Epithelial cell of esophagus (primary cell): ENCODE results near the gene TMEM145.
A peak's percentile ranks its signal among the peaks of the same experiment; 100 is the strongest.

Experiments used
- DNase-seq: peaks from one replicate; pipeline ENCODE4 v3.0.0; 2010; ENCODE audit warnings: low read depth
- H3K4me3 ChIP-seq: 2 replicates; pipeline ENCODE4 v1.5.1; 2011; ENCODE audit warnings: mild to moderate bottlenecking, low read length, control low read depth
- TF ChIP-seq, protein P1 (sequence below): IDR thresholded peaks from 2 replicates; pipeline ENCODE4 v1.5.1; 2011; ENCODE audit warnings: low read depth, mild to moderate bottlenecking, low read length, control low read depth, inconsistent platforms; ENCODE audit not compliant: insufficient read depth; ENCODE audit errors: missing control alignments

The TMEM145 gene

DNA sequence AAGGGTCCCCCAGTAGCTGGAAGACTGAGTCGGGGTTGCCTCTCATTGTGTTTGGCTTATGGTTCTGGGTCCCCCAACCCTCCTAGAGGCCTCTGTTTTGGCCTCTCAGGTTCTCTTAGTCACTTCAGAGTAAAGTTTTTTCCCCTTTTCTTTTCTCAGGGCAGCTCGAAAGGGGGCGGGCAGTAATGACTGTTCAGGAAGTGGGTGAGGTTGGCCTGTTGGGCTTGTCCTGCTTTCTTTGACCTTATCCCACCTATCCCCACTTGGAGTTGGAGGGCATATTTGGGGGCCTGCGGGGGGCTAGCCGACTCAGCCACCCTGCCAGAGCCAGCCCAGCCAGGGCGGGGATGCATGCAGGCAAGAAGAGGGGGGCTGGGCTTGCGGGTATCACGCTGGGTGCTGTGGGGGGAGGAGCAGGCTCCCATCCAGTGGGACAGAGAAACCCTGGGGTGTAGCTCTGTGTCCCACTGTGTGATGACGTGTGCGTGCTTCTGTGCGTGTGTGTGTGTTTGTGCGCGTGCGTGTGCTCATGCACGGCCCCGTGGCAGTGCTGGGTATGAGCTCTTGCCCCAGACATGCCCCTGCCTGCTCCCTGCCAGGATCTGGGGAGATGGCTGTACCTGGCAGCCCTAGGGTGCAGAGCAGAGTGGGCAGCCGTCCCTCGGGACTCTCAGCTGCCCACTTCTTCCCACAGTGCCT lies 42.6 kb upstream of the TMEM145 start:
- H3K4me3 ChIP-seq: peak overlapping the region; percentile 69
- TF ChIP-seq, protein P1, sequence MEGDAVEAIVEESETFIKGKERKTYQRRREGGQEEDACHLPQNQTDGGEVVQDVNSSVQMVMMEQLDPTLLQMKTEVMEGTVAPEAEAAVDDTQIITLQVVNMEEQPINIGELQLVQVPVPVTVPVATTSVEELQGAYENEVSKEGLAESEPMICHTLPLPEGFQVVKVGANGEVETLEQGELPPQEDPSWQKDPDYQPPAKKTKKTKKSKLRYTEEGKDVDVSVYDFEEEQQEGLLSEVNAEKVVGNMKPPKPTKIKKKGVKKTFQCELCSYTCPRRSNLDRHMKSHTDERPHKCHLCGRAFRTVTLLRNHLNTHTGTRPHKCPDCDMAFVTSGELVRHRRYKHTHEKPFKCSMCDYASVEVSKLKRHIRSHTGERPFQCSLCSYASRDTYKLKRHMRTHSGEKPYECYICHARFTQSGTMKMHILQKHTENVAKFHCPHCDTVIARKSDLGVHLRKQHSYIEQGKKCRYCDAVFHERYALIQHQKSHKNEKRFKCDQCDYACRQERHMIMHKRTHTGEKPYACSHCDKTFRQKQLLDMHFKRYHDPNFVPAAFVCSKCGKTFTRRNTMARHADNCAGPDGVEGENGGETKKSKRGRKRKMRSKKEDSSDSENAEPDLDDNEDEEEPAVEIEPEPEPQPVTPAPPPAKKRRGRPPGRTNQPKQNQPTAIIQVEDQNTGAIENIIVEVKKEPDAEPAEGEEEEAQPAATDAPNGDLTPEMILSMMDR: no peak
- peak; percentile 95 for DNase-seq

DNA sequence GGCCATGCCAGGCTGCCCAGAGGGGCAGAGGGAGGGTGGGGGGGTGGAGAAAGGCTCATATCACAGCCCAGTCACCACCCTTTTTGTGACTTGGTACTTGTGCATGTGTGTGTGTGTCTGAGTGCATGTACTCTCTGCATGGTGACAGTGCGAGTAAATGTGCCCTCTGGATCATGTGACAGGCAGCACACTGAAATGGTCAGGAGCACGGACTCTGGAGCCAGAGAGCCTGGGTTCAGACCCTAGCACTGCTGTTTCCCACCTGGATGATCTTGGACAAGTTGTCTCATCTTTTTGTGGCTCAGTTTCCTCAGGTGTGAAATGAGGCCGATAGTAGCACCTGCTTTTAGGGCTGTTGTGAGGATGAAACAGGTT lies 42.1 kb upstream of the TMEM145 start:
- TF ChIP-seq, protein P1: no peak
- peak overlapping the region; percentile 69 for H3K4me3 ChIP-seq
- no peak for DNase-seq

DNA sequence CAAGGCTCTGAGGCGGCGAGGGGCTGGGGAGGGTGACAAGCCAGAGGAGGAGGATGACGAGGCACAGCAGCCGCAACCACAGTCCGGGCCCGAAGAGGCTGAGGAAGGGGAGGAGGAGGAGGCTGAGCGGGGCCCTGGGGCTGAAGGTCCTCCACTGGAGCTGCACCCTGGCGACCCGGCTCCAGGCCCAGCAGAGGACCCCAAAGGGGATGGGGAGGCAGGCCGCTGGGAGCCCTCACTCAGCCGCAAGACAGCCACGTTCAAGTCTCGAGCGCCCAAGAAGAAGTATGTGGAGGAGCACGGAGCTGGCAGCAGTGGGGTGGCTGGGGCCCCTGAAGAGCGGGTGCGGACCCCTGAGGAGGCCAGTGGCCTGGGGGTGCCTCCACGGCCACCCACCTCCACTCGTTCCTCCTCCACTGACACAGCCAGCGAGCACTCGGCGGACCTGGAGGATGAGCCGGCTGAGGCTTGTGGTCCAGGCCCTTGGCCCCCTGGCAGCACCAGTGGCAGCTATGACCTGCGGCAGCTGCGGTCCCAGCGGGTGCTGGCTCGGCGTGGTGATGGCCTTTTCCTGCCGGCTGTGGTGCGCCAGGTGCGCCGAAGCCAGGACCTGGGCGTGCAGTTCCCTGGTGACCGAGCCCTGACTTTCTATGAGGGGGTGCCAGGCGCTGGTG lies 41.1 kb upstream of the TMEM145 start:
- TF ChIP-seq, protein P1: no peak
- DNase-seq: no peak
- no peak overlapping the region for H3K4me3 ChIP-seq

DNA sequence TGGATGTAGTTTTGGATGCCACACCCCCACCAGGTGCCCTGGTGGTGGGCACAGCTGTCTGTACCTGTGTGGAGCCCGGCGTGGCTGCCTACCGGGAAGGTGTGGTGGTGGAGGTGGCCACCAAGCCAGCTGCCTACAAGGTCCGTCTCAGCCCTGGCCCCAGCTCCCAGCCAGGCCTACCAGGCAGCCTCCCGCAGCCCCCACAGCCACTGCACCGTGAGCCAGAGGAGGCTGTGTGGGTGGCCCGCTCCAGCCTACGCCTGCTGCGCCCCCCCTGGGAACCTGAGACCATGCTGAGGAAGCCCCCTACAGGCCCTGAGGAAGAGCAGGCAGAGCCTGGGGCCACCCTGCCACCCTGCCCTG lies 40.6 kb upstream of the TMEM145 start:
- H3K4me3 ChIP-seq: no peak overlapping the region
- TF ChIP-seq, protein P1: no peak
- DNase-seq: no peak

DNA sequence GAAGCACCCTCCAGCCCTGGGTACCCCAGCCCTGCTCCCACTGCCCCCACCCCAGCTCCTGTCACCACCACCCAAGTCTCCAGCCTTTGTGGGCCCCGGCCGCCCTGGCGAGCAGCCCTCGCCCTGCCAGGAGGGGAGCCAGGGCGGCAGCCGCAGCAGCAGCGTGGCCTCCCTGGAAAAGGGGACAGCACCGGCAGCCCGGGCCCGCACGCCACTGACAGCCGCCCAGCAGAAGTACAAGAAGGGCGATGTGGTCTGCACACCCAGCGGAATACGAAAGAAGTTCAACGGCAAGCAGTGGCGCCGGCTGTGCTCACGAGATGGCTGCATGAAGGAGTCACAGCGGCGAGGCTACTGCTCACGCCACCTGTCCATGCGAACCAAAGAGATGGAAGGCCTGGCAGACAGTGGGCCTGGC lies 40.1 kb upstream of the TMEM145 start:
- no peak for DNase-seq
- no peak overlapping the region for H3K4me3 ChIP-seq
- TF ChIP-seq, protein P1: no peak

DNA sequence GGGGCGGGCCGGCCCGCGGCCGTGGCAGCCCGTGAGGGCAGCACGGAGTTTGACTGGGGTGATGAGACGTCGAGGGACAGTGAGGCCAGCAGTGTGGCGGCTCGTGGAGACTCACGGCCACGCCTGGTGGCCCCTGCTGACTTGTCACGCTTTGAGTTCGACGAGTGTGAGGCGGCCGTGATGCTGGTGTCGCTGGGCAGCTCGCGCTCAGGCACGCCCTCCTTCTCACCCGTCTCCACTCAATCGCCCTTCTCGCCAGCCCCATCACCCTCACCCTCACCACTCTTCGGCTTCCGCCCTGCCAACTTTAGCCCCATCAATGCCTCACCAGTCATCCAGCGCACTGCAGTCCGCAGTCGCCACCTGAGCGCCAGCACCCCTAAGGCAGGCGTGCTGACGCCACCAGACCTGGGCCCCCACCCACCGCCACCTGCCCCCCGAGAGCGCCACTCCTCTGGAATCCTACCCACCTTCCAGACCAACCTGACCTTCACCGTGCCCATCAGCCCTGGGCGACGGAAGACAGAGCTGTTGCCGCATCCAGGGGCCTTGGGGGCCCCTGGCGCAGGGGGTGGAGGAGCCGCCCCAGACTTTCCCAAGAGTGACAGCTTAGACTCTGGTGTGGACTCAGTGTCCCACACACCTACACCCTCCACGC lies 39.6 kb upstream of the TMEM145 start:
- H3K4me3 ChIP-seq: no peak overlapping the region
- DNase-seq: no peak
- TF ChIP-seq, protein P1: no peak
